Common myeloid progenitor, CD34-positive (primary cell): Measurements from ENCODE around the gene SNORC.
A peak's percentile ranks its signal among the peaks of the same experiment; 100 is the strongest.

Experiments
- CTCF ChIA-PET: fragments of 350-600 bp; sonication (Branson Sonifier 250); formaldehyde crosslinking; loops from one replicate; lab custom pipeline; 2021; ENCODE audit warnings: antibody characterized with exemption; lab: Charles Lee
- POLR2A ChIA-PET: fragments of 350-600 bp; sonication (Branson Sonifier 250); formaldehyde crosslinking; loops from one replicate; lab custom pipeline; 2021; ENCODE audit warnings: antibody characterized with exemption; lab: Charles Lee
- DNase-seq, 3 donors: peaks; one replicate each; pipeline versions ENCODE4 v3.0.0 to v3.0.0-alpha.2; 2013
- H3K27ac ChIP-seq, 2 experiments: 1 replicate in 1 of 2; 2 replicates in 1 of 2; pipeline ENCODE4 v1.7.0; 2013; ENCODE audit warnings: inconsistent platforms in 2 of 2, low read length in 2 of 2, mild to moderate bottlenecking in 2 of 2, low read depth in 1 of 2, moderate library complexity in 1 of 2; ENCODE audit not compliant: severe bottlenecking in 2 of 2, insufficient read depth in 1 of 2, poor library complexity in 1 of 2
- H3K27me3 ChIP-seq, 5 experiments: replicated peaks in 2 of 5; 1 replicate in 3 of 5; 2 replicates in 2 of 5; pipeline versions ENCODE4 v1.6.1 to v1.7.0; 2013; ENCODE audit warnings: low read length in 4 of 5, mild to moderate bottlenecking in 2 of 5, moderate library complexity in 2 of 5, inconsistent platforms in 1 of 5; ENCODE audit not compliant: insufficient read depth in 5 of 5, control insufficient read depth in 4 of 5
- H3K36me3 ChIP-seq, 4 experiments: 1 replicate in 2 of 4; 2 replicates in 2 of 4; pipeline versions ENCODE4 v1.6.1 to v1.7.0; 2013; ENCODE audit warnings: low read length in 3 of 4, control low read depth in 1 of 4, mild to moderate bottlenecking in 1 of 4; ENCODE audit not compliant: control insufficient read depth in 4 of 4, insufficient read depth in 4 of 4
- H3K4me1 ChIP-seq, 4 experiments: 1 replicate in 3 of 4; 2 replicates in 1 of 4; pipeline versions ENCODE4 v1.6.1 to v1.7.1; 2013; ENCODE audit warnings: low read length in 3 of 4, mild to moderate bottlenecking in 3 of 4, control low read depth in 1 of 4, inconsistent platforms in 1 of 4, moderate library complexity in 1 of 4; ENCODE audit not compliant: control insufficient read depth in 4 of 4, insufficient read depth in 4 of 4; ENCODE audit errors: control extremely low read depth in 1 of 4
- H3K4me3 ChIP-seq, 7 experiments: 1 replicate in 4 of 7; 2 replicates in 3 of 7; pipeline versions ENCODE4 v1.5.1 to v1.7.0; 2013; ENCODE audit warnings: mild to moderate bottlenecking in 7 of 7, low read length in 6 of 7, moderate library complexity in 6 of 7, inconsistent platforms in 2 of 7, low read depth in 2 of 7, control low read depth in 1 of 7; ENCODE audit not compliant: insufficient read depth in 4 of 7, control insufficient read depth in 1 of 7; ENCODE audit errors: extremely low read depth in 1 of 7
- H3K9me3 ChIP-seq, 5 experiments: 1 replicate in 4 of 5; 2 replicates in 1 of 5; pipeline versions ENCODE4 v1.6.1 to v1.7.1; 2013; ENCODE audit warnings: low read length in 4 of 5, mild to moderate bottlenecking in 2 of 5, inconsistent platforms in 1 of 5, low read depth in 1 of 5, moderate library complexity in 1 of 5; ENCODE audit not compliant: control insufficient read depth in 4 of 5, insufficient read depth in 2 of 5; ENCODE audit errors: control extremely low read depth in 1 of 5
- WGBS: methylation state at CpG from one replicate; pipeline ENCODE4 v1.1.5; 2013; ENCODE audit not compliant: insufficient coverage; 5-methylcytosine and 5-hydroxymethylcytosine counted together

Gene SNORC

DNA sequence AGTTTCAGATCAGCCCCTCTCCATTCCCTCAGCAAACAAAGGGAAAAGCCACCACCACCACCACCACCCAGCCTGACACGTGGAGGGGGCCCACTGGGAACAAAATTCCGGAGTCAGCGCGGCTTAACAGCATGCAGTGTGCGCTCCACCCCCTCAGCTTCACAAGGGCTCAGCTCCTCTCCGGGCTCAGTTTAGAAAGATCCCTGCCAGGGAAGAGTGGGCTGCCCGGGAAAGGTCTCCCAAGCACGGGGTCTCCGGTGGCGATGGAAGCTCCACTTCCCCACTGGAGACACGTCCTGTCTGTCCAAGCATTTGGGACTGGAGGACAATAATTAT, 55.7 kb downstream of the SNORC start:
- Histone ChIP-seq H3K4me3 (no peak overlapping the region), H3K9me3 (peaks cover 0 to 13% (median 5%) of the 10 kb centered on the region in 5 experiments), H3K27me3 (peaks cover 13 to 83% (median 37%) of the 10 kb centered on the region in 5 experiments), H3K4me1 (peaks cover 0 to 19% (median 11%) of the 10 kb centered on the region in 4 experiments), H3K36me3 (no peaks in the 10 kb centered on the region), H3K27ac (no peak overlapping the region)
- 37% methylated on average over 2 of the region's 11 CpGs for WGBS
- DNase-seq = no peak
- ChIA-PET CTCF (interaction anchor here (1.2 to 1.6 kb wide), 2 partner anchors 52 to 58 kb away, joined by 3 read pairs; no protein-coding TSS in a partner anchor), POLR2A (interaction anchor here (0.6 kb wide), 2 partner anchors 17 to 503 kb away, joined by 3 to 4 read pairs; no protein-coding TSS in a partner anchor)

DNA sequence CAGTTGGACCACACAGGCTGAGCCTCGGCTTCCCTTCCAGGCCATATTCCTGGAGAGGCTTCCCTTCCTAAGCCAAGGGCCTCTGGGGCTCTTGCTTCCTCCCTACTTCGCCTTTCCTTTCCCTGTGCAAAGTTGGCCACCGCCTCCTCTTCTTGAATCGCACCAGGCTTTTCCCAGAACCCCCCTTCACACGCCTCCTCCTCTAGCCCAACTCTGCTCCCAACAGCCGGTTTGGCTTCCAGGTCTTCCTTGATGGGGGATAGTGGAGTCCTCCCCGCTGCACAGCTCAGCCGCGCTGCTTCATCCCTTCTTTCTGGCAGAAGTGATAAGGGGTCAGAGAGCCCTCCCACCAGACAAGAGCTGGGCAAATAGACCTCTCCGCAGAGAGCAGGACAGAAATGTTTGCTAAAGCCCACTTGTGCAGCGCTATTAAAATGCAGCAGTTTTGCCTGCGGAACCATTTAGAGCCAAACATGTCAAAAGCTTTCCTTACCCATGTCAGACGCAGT, 56.4 kb downstream of the SNORC start:
- 30% methylated on average over 6 of the region's 13 CpGs for WGBS
- POLR2A ChIA-PET = no interaction called here
- no peak for DNase-seq
- Histone ChIP-seq H3K27me3 (peaks cover 13 to 85% (median 36%) of the 10 kb centered on the region in 5 experiments), H3K4me1 (peaks cover 0 to 19% (median 11%) of the 10 kb centered on the region in 4 experiments), H3K27ac (no peak overlapping the region), H3K4me3 (peak overlapping the region in 1 of 7 experiments; percentile 55), H3K36me3 (no peaks in the 10 kb centered on the region), H3K9me3 (peaks cover 0 to 13% (median 5%) of the 10 kb centered on the region in 5 experiments)
- CTCF ChIA-PET = interaction anchor here (1.2 kb wide), 1 partner anchor 58 kb away, joined by 3 read pairs; no protein-coding TSS in a partner anchor

DNA sequence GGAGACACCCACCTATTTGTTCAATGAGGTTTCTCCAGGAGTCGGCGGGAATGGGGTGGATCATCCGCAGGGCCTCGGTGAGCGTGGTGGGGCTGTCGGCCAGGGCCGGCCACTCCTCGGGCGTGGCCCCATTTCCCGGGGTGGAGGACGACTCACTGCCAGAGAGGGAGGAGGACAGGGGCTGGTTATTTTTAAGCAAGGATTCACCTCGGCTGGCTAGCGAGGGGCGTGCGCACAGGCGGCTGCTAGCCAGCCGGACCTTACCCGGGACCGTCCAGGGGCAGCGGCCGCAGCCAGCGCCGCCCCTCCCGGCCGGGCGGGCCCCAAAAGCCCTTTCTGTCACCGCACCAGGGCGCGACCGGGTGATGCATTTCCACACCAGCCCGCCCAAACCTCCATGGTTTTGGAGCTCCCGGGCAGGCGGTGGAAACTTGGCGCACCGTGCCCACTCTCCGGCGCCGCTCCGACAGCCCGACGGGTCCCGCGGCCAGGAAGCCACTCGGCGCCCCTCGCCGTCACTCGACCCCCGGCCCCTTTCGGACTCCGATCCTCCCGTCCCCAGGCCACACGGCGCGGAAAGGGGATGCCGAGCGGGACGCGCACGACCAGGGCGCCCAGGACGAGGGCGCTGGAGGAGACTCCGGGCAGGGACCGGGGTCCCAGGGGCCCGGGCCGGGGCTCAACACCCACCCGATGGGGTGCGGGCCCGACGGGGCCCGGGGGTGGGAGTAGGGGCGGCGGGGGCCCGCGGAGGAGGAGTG, 57.1 kb downstream of the SNORC start:
- WGBS = 2% methylated on average over 61 of the region's 76 CpGs
- H3K4me3 ChIP-seq = peak overlapping the region in 4 of 7 experiments; percentile 19 to 63 (median 54)
- H3K36me3 ChIP-seq = no peaks in the 10 kb centered on the region
- CTCF ChIA-PET = no interaction called here
- POLR2A ChIA-PET = no interaction called here
- peak in 2 of 3 donors; percentile 20 to 46 for DNase-seq
- H3K27me3 ChIP-seq = peaks cover 13 to 84% (median 36%) of the 10 kb centered on the region in 5 experiments
- peaks cover 0 to 13% (median 5%) of the 10 kb centered on the region in 5 experiments for H3K9me3 ChIP-seq
- peaks cover 0 to 19% (median 11%) of the 10 kb centered on the region in 4 experiments for H3K4me1 ChIP-seq
- no peak overlapping the region for H3K27ac ChIP-seq

DNA sequence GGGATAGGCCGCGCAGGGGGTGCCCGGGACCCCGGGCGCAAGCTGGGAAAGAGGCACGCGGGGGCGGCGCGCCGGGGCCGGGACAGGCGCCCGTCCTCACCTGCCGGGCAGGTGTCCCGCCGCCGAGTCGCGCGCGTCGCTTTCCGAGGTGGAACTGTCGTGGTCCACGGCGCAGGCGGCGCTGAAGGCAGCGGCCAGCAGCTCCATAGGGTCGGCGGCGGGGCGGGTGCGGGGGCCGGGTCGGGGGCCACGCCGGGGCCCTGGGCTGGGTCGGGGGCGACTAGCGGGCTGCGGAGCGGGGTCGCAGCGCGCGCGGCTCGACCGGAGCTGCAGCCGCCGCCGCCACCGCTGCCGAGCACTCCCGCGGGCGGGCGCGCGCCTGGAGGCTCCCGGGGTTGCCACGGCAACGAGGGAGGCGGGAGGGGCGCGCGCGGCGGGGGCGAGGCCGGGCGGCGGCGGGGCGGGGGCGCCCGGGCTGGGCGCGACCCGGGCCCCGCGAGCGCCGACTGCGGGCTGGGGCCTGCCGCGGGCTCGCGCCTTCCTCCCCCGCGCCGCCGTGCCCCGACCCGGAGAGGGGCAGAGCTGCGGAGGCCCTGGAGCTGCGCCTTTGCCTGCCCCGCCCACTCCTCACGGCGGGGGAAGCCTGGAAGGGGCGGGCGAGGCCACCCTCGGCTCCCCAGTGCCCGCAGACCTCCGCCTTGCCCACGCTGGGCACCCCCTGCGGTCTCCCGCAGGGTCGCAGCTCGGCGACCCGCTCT, 57.9 kb downstream of the SNORC start:
- POLR2A ChIA-PET = no interaction called here
- Histone ChIP-seq H3K4me3 (peak overlapping the region in 6 of 7 experiments; percentile 30 to 63 (median 54)), H3K9me3 (peaks cover 0 to 13% (median 5%) of the 10 kb centered on the region in 5 experiments), H3K27me3 (peaks cover 13 to 87% (median 36%) of the 10 kb centered on the region in 5 experiments), H3K27ac (no peak overlapping the region), H3K4me1 (peaks cover 0 to 19% (median 11%) of the 10 kb centered on the region in 4 experiments), H3K36me3 (no peaks in the 10 kb centered on the region)
- WGBS = 0% methylated on average over 71 of the region's 114 CpGs
- DNase-seq = peak in 2 of 3 donors; percentile 35 to 44
- CTCF ChIA-PET = no interaction called here
